LNCaP clone FGC (cell line): Measurements from ENCODE around the gene GAB3.
A peak's percentile ranks its signal among the peaks of the same experiment; 100 is the strongest.

Experiments used
- DNase-seq: peaks from one replicate; pipeline ENCODE4 v3.0.0-alpha.2; 2011; ENCODE audit warnings: low read depth
- H3K4me3 ChIP-seq: 2 replicates; pipeline ENCODE4 v1.5.1; 2011; ENCODE audit warnings: mild to moderate bottlenecking, low read depth, low read length, control low read depth
- CTCF ChIP-seq: IDR thresholded peaks from 2 replicates; pipeline ENCODE4 v1.5.1; 2012; ENCODE audit warnings: mild to moderate bottlenecking; ENCODE audit not compliant: control insufficient read depth, insufficient read depth; ENCODE audit errors: extremely low read depth

GAB3 gene

GRCh38 chrX:154775419-154776349, 24.8 kb upstream of the GAB3 start:
- no peak overlapping the region for H3K4me3 ChIP-seq
- no peak for TF ChIP-seq CTCF
- no peak for DNase-seq

- H3K4me3 ChIP-seq, result no peak overlapping the region
- no peak for TF ChIP-seq CTCF
- no peak for DNase-seq
Observed at GRCh38 chrX:154774622-154775021, 23.7 kb upstream of the GAB3 start.

GRCh38 chrX:154762537-154763296, 11.8 kb upstream of the GAB3 start, which contains the start of gene DKC1:
Gene DKC1, plus strand, starts transcription at chrX:154762864. Its CDS starts 102 bp downstream, at chrX:154762966.
- H3K4me3 ChIP-seq, result peak within 1 kb of the TSS; percentile 83
- DNase-seq, result peak; percentile 87
- TF ChIP-seq CTCF, result 0 out of 2 replicates have a peak, but pooled peaks have one; percentile 0

GRCh38 chrX:154761977-154762536, 11.2 kb upstream of the GAB3 start:
- TF ChIP-seq CTCF, result no peak
- H3K4me3 ChIP-seq, result peak overlapping the region; percentile 83
- peak; percentile 21 for DNase-seq

GRCh38 chrX:154758696-154759095, 7.8 kb upstream of the GAB3 start:
- H3K4me3 ChIP-seq, result no peak overlapping the region
- TF ChIP-seq CTCF, result no peak
- DNase-seq, result no peak

GRCh38 chrX:154751669-154752271, 893 bp upstream of the GAB3 start:
- no peak for TF ChIP-seq CTCF
- DNase-seq, result no peak
- H3K4me3 ChIP-seq, result no peak overlapping the region
